ENCODE measurements around the gene GABPB2. TPM values are rescaled to one million over a fixed set of nuclear protein-coding genes. Genes with fewer than 3 reads are reported as not detected.

Gene GABPB2
- total RNA-seq, 1 experiment from 2014 or later, result 2.0 TPM

DNA sequence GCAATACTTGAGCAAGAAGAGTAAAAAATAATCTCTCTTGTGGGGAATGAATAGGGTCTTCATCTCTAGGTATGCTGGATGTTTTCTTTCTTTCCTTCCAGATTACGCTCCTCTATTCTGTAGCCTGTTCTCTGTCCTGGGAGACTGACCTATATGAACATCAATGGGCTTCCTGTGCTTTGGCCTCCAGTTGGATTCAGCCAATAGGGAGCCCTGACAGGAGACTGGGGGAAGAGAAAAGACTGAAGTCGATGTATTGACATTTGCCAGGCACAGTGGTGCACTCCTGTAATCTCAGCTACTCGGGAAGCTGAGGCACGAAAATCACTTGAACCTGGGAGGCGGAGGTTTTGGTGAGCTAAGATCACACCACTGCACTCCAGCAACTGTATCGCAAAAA lies 58.2 kb downstream of the GABPB2 start:
- DNase-seq, result no peak
- H3K27me3 ChIP-seq (replicated peaks; ENCODE audit: control insufficient read depth, insufficient read depth, low read length), result no peaks in the 10 kb centered on the region
- Mint-ChIP-seq H3K4me1 (ENCODE audit: low read depth, unreplicated experiment) (no peaks in the 10 kb centered on the region), H3K4me3 (ENCODE audit: unreplicated experiment) (no peak overlapping the region), H3K36me3 (ENCODE audit: insufficient read depth, unreplicated experiment) (peaks cover 7% of the 10 kb centered on the region), H3K27ac (ENCODE audit: unreplicated experiment) (no peak overlapping the region), H3K9me3 (ENCODE audit: unreplicated experiment) (no peaks in the 10 kb centered on the region), H3K27me3 (ENCODE audit: insufficient read depth, unreplicated experiment) (no peaks in the 10 kb centered on the region)
- TF ChIP-seq, protein P1, sequence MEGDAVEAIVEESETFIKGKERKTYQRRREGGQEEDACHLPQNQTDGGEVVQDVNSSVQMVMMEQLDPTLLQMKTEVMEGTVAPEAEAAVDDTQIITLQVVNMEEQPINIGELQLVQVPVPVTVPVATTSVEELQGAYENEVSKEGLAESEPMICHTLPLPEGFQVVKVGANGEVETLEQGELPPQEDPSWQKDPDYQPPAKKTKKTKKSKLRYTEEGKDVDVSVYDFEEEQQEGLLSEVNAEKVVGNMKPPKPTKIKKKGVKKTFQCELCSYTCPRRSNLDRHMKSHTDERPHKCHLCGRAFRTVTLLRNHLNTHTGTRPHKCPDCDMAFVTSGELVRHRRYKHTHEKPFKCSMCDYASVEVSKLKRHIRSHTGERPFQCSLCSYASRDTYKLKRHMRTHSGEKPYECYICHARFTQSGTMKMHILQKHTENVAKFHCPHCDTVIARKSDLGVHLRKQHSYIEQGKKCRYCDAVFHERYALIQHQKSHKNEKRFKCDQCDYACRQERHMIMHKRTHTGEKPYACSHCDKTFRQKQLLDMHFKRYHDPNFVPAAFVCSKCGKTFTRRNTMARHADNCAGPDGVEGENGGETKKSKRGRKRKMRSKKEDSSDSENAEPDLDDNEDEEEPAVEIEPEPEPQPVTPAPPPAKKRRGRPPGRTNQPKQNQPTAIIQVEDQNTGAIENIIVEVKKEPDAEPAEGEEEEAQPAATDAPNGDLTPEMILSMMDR (IDR thresholded peaks at IDR 0.05; ENCODE audit: insufficient read depth in 1 of 2, low read depth in 1 of 2, low read length in 1 of 2, severe bottlenecking in 1 of 2, unreplicated experiment in 1 of 2), result no peak
- no peak overlapping the region for H3K4me3 ChIP-seq (ENCODE audit: low read depth, low read length)
- BruUV-seq (replicated peaks), result no TSS peak
- H3K4me1 ChIP-seq, result peaks cover 5% of the 10 kb centered on the region; the same call in 1 of the 2 replicates
- POLR2A ChIA-PET, result interaction anchor here (0.7 kb wide), 1 partner anchor 36 kb away, joined by 8 read pairs; no protein-coding TSS in a partner anchor
- intact Hi-C loops (cut with micrococcal nuclease; ENCODE audit: unreplicated experiment), result no loop called here
- CTCF ChIA-PET, result interaction anchor here (0.6 kb wide), 1 partner anchor 28 kb away, joined by 3 read pairs; the partner anchor contains the start of gene TNFAIP8L2
- no peaks in the 10 kb centered on the region for H3K36me3 ChIP-seq (ENCODE audit: control insufficient read depth, insufficient read depth, low read length)
- H3K9me3 ChIP-seq, result no peaks in the 10 kb centered on the region

DNA sequence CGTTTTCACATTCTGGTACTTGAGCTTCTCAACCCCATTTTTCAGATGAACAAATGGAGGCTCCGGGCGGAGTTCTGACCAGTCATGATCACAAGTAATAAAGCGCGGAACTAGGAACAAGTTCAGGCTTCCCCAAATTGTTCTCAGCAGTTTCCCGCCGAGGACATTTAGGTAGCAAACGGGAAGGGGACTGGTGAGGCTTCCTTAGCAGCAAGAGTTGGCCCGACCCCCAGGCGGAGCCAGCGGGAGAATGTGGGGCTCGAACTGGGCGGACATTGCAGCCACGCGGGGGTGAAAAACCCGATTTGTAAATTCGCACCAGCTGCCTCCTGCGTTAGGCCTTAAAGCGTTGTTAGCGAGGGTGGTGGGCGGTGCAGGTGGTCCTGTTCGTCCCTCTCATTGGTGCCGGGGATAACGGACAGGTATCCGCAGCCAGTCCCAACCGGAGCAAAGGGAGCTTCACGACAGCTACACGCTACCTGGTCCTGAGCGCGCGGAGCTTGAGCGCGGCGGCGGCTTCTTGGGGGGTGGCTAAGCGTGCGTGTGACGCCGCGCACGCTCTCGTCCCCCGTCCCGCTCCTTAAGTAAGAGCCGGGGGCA lies 60.5 kb downstream of the GABPB2 start:
- intact Hi-C loops (cut with micrococcal nuclease; ENCODE audit: unreplicated experiment), result loop anchor here (2.0 kb wide), 1 partner anchor 16 kb away; the partner anchor contains the start of gene SEMA6C
- no peaks in the 10 kb centered on the region for H3K36me3 ChIP-seq (ENCODE audit: control insufficient read depth, insufficient read depth, low read length)
- BruUV-seq (replicated peaks), result no TSS peak
- Mint-ChIP-seq H3K27me3 (ENCODE audit: insufficient read depth, unreplicated experiment) (no peaks in the 10 kb centered on the region), H3K27ac (ENCODE audit: unreplicated experiment) (peak overlapping the region; percentile 73), H3K4me1 (ENCODE audit: low read depth, unreplicated experiment) (no peaks in the 10 kb centered on the region), H3K4me3 (ENCODE audit: unreplicated experiment) (peak overlapping the region; percentile 77), H3K9me3 (ENCODE audit: unreplicated experiment) (no peaks in the 10 kb centered on the region), H3K36me3 (ENCODE audit: insufficient read depth, unreplicated experiment) (peaks cover 7% of the 10 kb centered on the region)
- H3K9me3 ChIP-seq, result no peaks in the 10 kb centered on the region
- peak; percentile 93 to 96 for DNase-seq
- CTCF ChIA-PET, result interaction anchor here (0.6 to 1.3 kb wide), 9 partner anchors 11 to 154 kb away, joined by 3 to 26 read pairs (median 4); partner anchors contain the start of gene CDC42SE1
- H3K4me1 ChIP-seq, result peaks cover 5% of the 10 kb centered on the region; the same call in 1 of the 2 replicates
- no peaks in the 10 kb centered on the region for H3K27me3 ChIP-seq (replicated peaks; ENCODE audit: control insufficient read depth, insufficient read depth, low read length)
- H3K4me3 ChIP-seq (ENCODE audit: low read depth, low read length), result peak overlapping the region; percentile 32
- TF ChIP-seq, protein P1 (IDR thresholded peaks at IDR 0.05; ENCODE audit: insufficient read depth in 1 of 2, low read depth in 1 of 2, low read length in 1 of 2, severe bottlenecking in 1 of 2, unreplicated experiment in 1 of 2), result no peak
- POLR2A ChIA-PET, result interaction anchor here (0.5 to 1.0 kb wide), 8 partner anchors 9 to 501 kb away, joined by 3 to 7 read pairs (median 3); partner anchors contain the start of genes ENSA and VPS72

- Histone ChIP-seq H3K9me3 (no peaks in the 10 kb centered on the region), H3K27me3 (replicated peaks; ENCODE audit: control insufficient read depth, insufficient read depth, low read length) (no peaks in the 10 kb centered on the region), H3K36me3 (ENCODE audit: control insufficient read depth, insufficient read depth, low read length) (no peaks in the 10 kb centered on the region), H3K4me1 (peaks cover 5% of the 10 kb centered on the region; the same call in 1 of the 2 replicates), H3K4me3 (ENCODE audit: low read depth, low read length) (peak overlapping the region; percentile 32)
- H3K4me1 Mint-ChIP-seq (ENCODE audit: low read depth, unreplicated experiment), result no peaks in the 10 kb centered on the region
- no peaks in the 10 kb centered on the region for H3K9me3 Mint-ChIP-seq (ENCODE audit: unreplicated experiment)
- ChIA-PET POLR2A (interaction anchor here (0.5 to 1.0 kb wide), 7 partner anchors 8 to 502 kb away, joined by 3 to 7 read pairs (median 3); partner anchors contain the start of genes ENSA and VPS72), CTCF (interaction anchor here (0.6 to 1.3 kb wide), 9 partner anchors 10 to 154 kb away, joined by 3 to 26 read pairs (median 4); partner anchors contain the start of gene CDC42SE1)
- DNase-seq, result peak in 1 of 2 experiments; percentile 25
- no peaks in the 10 kb centered on the region for H3K27me3 Mint-ChIP-seq (ENCODE audit: insufficient read depth, unreplicated experiment)
- TF ChIP-seq, protein P1 (IDR thresholded peaks at IDR 0.05; ENCODE audit: insufficient read depth in 1 of 2, low read depth in 1 of 2, low read length in 1 of 2, severe bottlenecking in 1 of 2, unreplicated experiment in 1 of 2), result no peak
- peaks cover 7% of the 10 kb centered on the region for H3K36me3 Mint-ChIP-seq (ENCODE audit: insufficient read depth, unreplicated experiment)
- H3K4me3 Mint-ChIP-seq (ENCODE audit: unreplicated experiment), result peak overlapping the region; percentile 77
- H3K27ac Mint-ChIP-seq (ENCODE audit: unreplicated experiment), result peak overlapping the region; percentile 73
- no TSS peak for BruUV-seq (replicated peaks)
- intact Hi-C loops (cut with micrococcal nuclease; ENCODE audit: unreplicated experiment), result loop anchor here (2.0 kb wide), 1 partner anchor 15 kb away; the partner anchor contains the start of gene SEMA6C
Observed at GRCh38 chr1:151131701-151132334, 61.3 kb downstream of the GABPB2 start.
